WTC11 (cell line): ENCODE results near the gene MLF2. TPM values are rescaled to one million over a fixed set of nuclear protein-coding genes. Genes with fewer than 3 reads are reported as not detected.

Source experiments
- ATAC-seq: fragments of 200-7000 bp; cut with Tn5 transposase; 2 replicates; pipeline ENCODE4 v1.10.0; 2021; ENCODE audit warnings: mild to moderate bottlenecking, moderate library complexity
- CTCF ChIA-PET: fragments of 300-600 bp; sonication (Branson Sonifier 250); formaldehyde crosslinking; loops from one replicate; lab custom pipeline; 2021; ENCODE audit warnings: antibody characterized with exemption; lab: Charles Lee
- POLR2A ChIA-PET: fragments of 350-600 bp; sonication (Branson Sonifier 250); formaldehyde crosslinking; loops from one replicate; lab custom pipeline; 2021; ENCODE audit warnings: antibody characterized with exemption; lab: Charles Lee
- DNase-seq: peaks from one replicate; pipeline ENCODE4 v3.0.0; 2021; ENCODE audit warnings: low spot score
- H3K27ac Mint-ChIP-seq: 2 replicates; pipeline ENCODE4 v1.8.0; 2021; ENCODE audit warnings: mixed read lengths
- H3K27me3 Mint-ChIP-seq: 2 replicates; pipeline ENCODE4 v1.8.0; 2021; ENCODE audit warnings: low read depth, mild to moderate bottlenecking, moderate library complexity, mixed read lengths
- H3K36me3 Mint-ChIP-seq: 2 replicates; pipeline ENCODE4 v1.8.0; 2021; ENCODE audit warnings: mixed read lengths
- H3K4me1 Mint-ChIP-seq: 2 replicates; pipeline ENCODE4 v1.8.0; 2022; ENCODE audit warnings: mixed read lengths
- H3K4me3 Mint-ChIP-seq: 2 replicates; pipeline ENCODE4 v1.8.0; 2021; ENCODE audit warnings: mild to moderate bottlenecking, moderate library complexity, mixed read lengths
- H3K9me3 Mint-ChIP-seq: 2 replicates; pipeline ENCODE4 v1.8.0; 2021; ENCODE audit warnings: mixed read lengths
- CTCF ChIP-seq: fragments of 200-600 bp; IDR thresholded peaks from 2 replicates; pipeline ENCODE4 v1.8.0; 2022; ENCODE audit warnings: antibody characterized with exemption
- NFATC4 ChIP-seq: fragments of 250-450 bp; sonication (Bioruptor Pico); IDR thresholded peaks from 2 replicates; pipeline ENCODE4 v1.9.0; 2021; ENCODE audit warnings: mild to moderate bottlenecking
- NFYB ChIP-seq: sonication (generic); formaldehyde crosslinking; conservative IDR thresholded peaks from 2 replicates; pipeline ENCODE4 v1.8.0; 2022; ENCODE audit warnings: low read depth, missing genetic modification reagents
- TEAD1 ChIP-seq: sonication (generic); formaldehyde crosslinking; IDR thresholded peaks from 2 replicates; pipeline ENCODE4 v1.8.0; 2022; ENCODE audit warnings: mild to moderate bottlenecking, missing genetic modification reagents
- ZNF138 ChIP-seq: sonication (generic); formaldehyde crosslinking; conservative IDR thresholded peaks from 2 replicates; pipeline ENCODE4 v1.8.1; 2022; ENCODE audit warnings: mild to moderate bottlenecking, moderate library complexity, missing genetic modification reagents
- ZNF396 ChIP-seq: fragments of 250-450 bp; sonication (Bioruptor Pico); IDR thresholded peaks from 2 replicates; pipeline ENCODE4 v1.8.0; 2021; ENCODE audit warnings: mild to moderate bottlenecking, moderate library complexity, borderline replicate concordance
- ZNF425 ChIP-seq: fragments of 250-450 bp; sonication (Bioruptor Pico); conservative IDR thresholded peaks from 2 replicates; pipeline ENCODE4 v1.9.0; 2021; ENCODE audit warnings: mild to moderate bottlenecking
- total RNA-seq: library from RNA; stranded (reverse); gene quantifications from 3 replicates; pipeline ENCODE4 v1.2.3, GENCODE V29; 2021
- TF ChIP-seq, protein P1 (sequence below): sonication (generic); formaldehyde crosslinking; IDR thresholded peaks from 2 replicates; pipeline ENCODE4 v1.8.0; 2022; ENCODE audit warnings: missing genetic modification reagents
- TF ChIP-seq, protein P2 (sequence below): fragments of 250-450 bp; sonication (Bioruptor Pico); IDR thresholded peaks from 2 replicates; pipeline ENCODE4 v2.1.2; 2022; ENCODE audit warnings: mild to moderate bottlenecking, moderate library complexity
- TF ChIP-seq, protein P3 (sequence below): sonication (generic); formaldehyde crosslinking; IDR thresholded peaks from 2 replicates; pipeline ENCODE4 v1.8.1; 2022; ENCODE audit warnings: missing genetic modification reagents, borderline replicate concordance
- TF ChIP-seq, protein P4 (sequence below): sonication (generic); formaldehyde crosslinking; IDR thresholded peaks from 2 replicates; pipeline ENCODE4 v1.8.0; 2023; ENCODE audit warnings: missing genetic modification reagents

Gene MLF2
- total RNA-seq, 1 experiment from 2014 or later, result 236 TPM

DNA sequence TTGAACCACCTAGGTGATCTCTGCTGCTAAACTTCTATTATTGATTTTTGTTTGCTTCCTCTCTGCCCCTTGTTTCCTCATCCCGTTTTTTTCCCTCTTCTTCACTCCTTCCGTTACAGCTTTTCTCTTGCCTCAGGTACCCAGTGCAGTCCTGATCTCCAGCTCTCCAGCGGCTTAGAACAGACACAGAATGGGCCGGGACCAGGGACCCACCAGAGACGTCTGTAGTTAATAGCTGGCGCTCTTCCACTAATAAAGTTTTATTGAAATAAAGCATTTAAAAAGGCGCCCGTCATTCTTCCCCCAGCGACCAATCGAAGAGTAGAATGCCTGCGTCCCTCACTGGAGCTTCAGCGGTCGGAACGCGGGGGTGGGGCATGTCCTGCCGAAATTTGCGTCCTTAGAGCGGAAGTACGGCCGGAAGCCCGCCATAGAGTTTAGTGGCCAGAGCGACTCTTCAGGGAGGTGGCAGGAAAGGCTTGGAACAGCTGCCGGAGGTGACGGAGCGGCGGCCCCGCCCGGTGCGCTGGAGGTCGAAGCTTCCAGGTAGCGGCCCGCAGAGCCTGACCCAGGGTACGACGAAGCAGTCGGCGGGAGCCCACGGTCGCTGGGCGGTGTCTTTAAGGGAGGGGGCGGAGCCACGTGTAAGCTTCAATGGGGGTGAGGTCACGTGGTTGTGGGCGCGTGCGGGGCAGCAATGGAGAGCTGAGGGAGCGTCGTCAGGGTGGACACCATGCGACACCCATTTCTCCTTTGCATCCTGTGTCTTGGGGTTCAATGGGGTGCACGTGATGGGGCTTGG lies 29.1 kb downstream of the MLF2 start, which contains the start of gene COPS7A (continued):
- no peak for TF ChIP-seq NFATC4 (CRISPR knock-in tag)

- ChIA-PET POLR2A (interaction anchor here (0.6 to 2.6 kb wide), 5 partner anchors 16 to 235 kb away, joined by 3 to 39 read pairs (median 13); partner anchors contain the start of genes MLF2 and ZNF384), CTCF (interaction anchor here (1.0 to 2.4 kb wide), 10 partner anchors 23 to 168 kb away, joined by 3 to 25 read pairs (median 4); partner anchors contain the start of genes PTMS and ZNF384)
- Mint-ChIP-seq H3K9me3 (no peaks in the 10 kb centered on the region), H3K36me3 (peaks cover 9% of the 10 kb centered on the region; the same call in 1 of the 2 replicates), H3K4me1 (peaks cover 11% of the 10 kb centered on the region), H3K4me3 (peak overlapping the region; percentile 88), H3K27me3 (peaks cover 16% of the 10 kb centered on the region), H3K27ac (no peak overlapping the region)
- ATAC-seq (no peak), DNase-seq (no peak)
- TF ChIP-seq TEAD1 (CRISPR knock-in tag) (no peak), ZNF396 (CRISPR knock-in tag) (no peak)
- TF ChIP-seq, protein P1, sequence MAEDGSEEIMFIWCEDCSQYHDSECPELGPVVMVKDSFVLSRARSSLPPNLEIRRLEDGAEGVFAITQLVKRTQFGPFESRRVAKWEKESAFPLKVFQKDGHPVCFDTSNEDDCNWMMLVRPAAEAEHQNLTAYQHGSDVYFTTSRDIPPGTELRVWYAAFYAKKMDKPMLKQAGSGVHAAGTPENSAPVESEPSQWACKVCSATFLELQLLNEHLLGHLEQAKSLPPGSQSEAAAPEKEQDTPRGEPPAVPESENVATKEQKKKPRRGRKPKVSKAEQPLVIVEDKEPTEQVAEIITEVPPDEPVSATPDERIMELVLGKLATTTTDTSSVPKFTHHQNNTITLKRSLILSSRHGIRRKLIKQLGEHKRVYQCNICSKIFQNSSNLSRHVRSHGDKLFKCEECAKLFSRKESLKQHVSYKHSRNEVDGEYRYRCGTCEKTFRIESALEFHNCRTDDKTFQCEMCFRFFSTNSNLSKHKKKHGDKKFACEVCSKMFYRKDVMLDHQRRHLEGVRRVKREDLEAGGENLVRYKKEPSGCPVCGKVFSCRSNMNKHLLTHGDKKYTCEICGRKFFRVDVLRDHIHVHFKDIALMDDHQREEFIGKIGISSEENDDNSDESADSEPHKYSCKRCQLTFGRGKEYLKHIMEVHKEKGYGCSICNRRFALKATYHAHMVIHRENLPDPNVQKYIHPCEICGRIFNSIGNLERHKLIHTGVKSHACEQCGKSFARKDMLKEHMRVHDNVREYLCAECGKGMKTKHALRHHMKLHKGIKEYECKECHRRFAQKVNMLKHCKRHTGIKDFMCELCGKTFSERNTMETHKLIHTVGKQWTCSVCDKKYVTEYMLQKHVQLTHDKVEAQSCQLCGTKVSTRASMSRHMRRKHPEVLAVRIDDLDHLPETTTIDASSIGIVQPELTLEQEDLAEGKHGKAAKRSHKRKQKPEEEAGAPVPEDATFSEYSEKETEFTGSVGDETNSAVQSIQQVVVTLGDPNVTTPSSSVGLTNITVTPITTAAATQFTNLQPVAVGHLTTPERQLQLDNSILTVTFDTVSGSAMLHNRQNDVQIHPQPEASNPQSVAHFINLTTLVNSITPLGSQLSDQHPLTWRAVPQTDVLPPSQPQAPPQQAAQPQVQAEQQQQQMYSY (CRISPR knock-in tag), result no peak
- TF ChIP-seq, protein P2, sequence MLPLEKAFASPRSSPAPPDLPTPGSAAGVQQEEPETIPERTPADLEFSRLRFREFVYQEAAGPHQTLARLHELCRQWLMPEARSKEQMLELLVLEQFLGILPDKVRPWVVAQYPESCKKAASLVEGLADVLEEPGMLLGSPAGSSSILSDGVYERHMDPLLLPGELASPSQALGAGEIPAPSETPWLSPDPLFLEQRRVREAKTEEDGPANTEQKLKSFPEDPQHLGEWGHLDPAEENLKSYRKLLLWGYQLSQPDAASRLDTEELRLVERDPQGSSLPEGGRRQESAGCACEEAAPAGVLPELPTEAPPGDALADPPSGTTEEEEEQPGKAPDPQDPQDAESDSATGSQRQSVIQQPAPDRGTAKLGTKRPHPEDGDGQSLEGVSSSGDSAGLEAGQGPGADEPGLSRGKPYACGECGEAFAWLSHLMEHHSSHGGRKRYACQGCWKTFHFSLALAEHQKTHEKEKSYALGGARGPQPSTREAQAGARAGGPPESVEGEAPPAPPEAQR, result no peak
Observed at GRCh38 chr12:6722863-6723262, 30.1 kb downstream of the MLF2 start.

DNA sequence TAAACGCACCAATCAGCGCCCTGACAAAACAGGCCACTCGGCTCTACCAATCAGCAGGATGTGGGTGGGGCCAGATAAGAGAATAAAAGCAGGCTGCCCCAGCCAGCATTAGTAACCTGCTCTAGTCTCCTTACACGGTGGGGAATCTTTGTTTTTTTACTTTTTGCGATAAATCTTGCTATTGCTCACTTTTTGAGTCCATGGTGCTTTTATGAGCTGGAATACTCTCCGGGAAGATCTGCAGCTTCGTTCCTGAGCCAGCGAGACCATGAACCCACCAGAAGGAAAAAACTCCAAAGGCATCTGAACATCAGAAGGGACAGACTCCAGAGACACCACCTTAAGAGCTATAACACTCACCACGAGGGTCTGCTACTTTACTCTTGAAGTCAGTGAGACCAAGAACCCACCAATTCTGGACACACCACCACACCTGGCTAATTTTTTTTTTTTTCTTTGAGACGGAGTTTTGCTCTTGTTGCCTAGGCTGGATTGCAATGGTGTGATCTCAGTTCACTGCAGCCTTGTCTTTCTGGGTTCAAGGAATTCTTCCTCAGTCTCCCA lies 36.0 kb downstream of the MLF2 start:
- POLR2A ChIA-PET, result no interaction called here
- TF ChIP-seq, protein P3, sequence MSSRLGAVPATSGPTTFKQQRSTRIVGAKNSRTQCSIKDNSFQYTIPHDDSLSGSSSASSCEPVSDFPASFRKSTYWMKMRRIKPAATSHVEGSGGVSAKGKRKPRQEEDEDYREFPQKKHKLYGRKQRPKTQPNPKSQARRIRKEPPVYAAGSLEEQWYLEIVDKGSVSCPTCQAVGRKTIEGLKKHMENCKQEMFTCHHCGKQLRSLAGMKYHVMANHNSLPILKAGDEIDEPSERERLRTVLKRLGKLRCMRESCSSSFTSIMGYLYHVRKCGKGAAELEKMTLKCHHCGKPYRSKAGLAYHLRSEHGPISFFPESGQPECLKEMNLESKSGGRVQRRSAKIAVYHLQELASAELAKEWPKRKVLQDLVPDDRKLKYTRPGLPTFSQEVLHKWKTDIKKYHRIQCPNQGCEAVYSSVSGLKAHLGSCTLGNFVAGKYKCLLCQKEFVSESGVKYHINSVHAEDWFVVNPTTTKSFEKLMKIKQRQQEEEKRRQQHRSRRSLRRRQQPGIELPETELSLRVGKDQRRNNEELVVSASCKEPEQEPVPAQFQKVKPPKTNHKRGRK (CRISPR knock-in tag), result no peak
- TF ChIP-seq, protein P4, sequence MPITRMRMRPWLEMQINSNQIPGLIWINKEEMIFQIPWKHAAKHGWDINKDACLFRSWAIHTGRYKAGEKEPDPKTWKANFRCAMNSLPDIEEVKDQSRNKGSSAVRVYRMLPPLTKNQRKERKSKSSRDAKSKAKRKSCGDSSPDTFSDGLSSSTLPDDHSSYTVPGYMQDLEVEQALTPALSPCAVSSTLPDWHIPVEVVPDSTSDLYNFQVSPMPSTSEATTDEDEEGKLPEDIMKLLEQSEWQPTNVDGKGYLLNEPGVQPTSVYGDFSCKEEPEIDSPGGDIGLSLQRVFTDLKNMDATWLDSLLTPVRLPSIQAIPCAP, result no peak
- TF ChIP-seq CTCF (no peak), ZNF425 (no peak), NFYB (CRISPR knock-in tag) (peak; percentile 54; the same call in 1 of the 2 replicates), ZNF138 (CRISPR knock-in tag) (no peak)
- TF ChIP-seq, protein P1 (CRISPR knock-in tag), result no peak
- Mint-ChIP-seq H3K4me3 (no peak overlapping the region), H3K4me1 (no peaks in the 10 kb centered on the region), H3K36me3 (no peaks in the 10 kb centered on the region), H3K27ac (no peak overlapping the region), H3K9me3 (peaks cover 8% of the 10 kb centered on the region), H3K27me3 (peaks cover 18% of the 10 kb centered on the region)
- CTCF ChIA-PET, result no interaction called here
- ATAC-seq (no peak), DNase-seq (no peak)
